HL-60 (cell line): ENCODE data around the gene E2F3.
A peak's percentile ranks its signal among the peaks of the same experiment; 100 is the strongest.

ENCODE experiments used
- DNase-seq, 2 experiments: peaks; one replicate each; pipeline ENCODE4 v3.0.0-alpha.2; 2010 to 2020; ENCODE audit warnings: low read depth in 1 of 2, low spot score in 1 of 2
- H3K27ac ChIP-seq: fragments of 250-450 bp; sonication (Bioruptor Pico); replicated peaks from 2 replicates; pipeline ENCODE4 v1.5.1; 2020; ENCODE audit warnings: mild to moderate bottlenecking, moderate library complexity
- H3K27me3 ChIP-seq: fragments of 250-450 bp; sonication (Bioruptor Pico); 2 replicates; pipeline ENCODE4 v1.5.1; 2021; ENCODE audit warnings: mild to moderate bottlenecking, moderate library complexity; ENCODE audit not compliant: insufficient read depth, poor library complexity, severe bottlenecking
- H3K4me3 ChIP-seq: replicated peaks from 2 replicates; pipeline ENCODE4 v1.5.1; 2011; ENCODE audit warnings: mild to moderate bottlenecking, control low read depth, low read length; ENCODE audit not compliant: insufficient read depth
- CTCF ChIP-seq: IDR thresholded peaks from one replicate; pipeline ENCODE4 v1.5.1; 2011; ENCODE audit warnings: low read length, control low read depth, inconsistent platforms; ENCODE audit not compliant: insufficient read depth
- GABPA ChIP-seq: IDR thresholded peaks from 2 replicates; pipeline ENCODE4 v1.6.1; 2012; ENCODE audit warnings: low read depth
- POLR2AphosphoS5 ChIP-seq: IDR thresholded peaks from 2 replicates; pipeline ENCODE4 v1.6.1; 2012; ENCODE audit warnings: low read depth
- REST ChIP-seq: IDR thresholded peaks from 2 replicates; pipeline ENCODE4 v1.6.1; 2012; ENCODE audit warnings: low read depth; ENCODE audit not compliant: insufficient replicate concordance
- SPI1 ChIP-seq: IDR thresholded peaks from 2 replicates; pipeline ENCODE4 v1.6.1; 2012; ENCODE audit warnings: low read depth, mild to moderate bottlenecking, borderline replicate concordance

Gene E2F3

GRCh38 chr6:20481281-20481680 is 79.6 kb downstream of the E2F3 start:
- no peaks in the 10 kb centered on the region for H3K27me3 ChIP-seq
- no peak for DNase-seq
- H3K27ac ChIP-seq: no peak overlapping the region
- TF ChIP-seq CTCF (no peak), GABPA (no peak), POLR2AphosphoS5 (no peak), REST (no peak)
- no peak overlapping the region for H3K4me3 ChIP-seq

- peak; percentile 73 to 75 for DNase-seq
- TF ChIP-seq REST: no peak
- no peak for TF ChIP-seq POLR2AphosphoS5
- no peak for TF ChIP-seq CTCF
- peak; percentile 56; the same call in 1 of the 2 replicates for TF ChIP-seq SPI1
- TF ChIP-seq GABPA: no peak
- H3K27ac ChIP-seq: peak overlapping the region; percentile 53
- H3K4me3 ChIP-seq: no peak overlapping the region
- no peaks in the 10 kb centered on the region for H3K27me3 ChIP-seq
Measured at GRCh38 chr6:20483887-20484497, 82.3 kb downstream of the E2F3 start.

GRCh38 chr6:20486641-20487040 is 85.0 kb downstream of the E2F3 start:
- Histone ChIP-seq H3K27ac (no peak overlapping the region), H3K27me3 (no peaks in the 10 kb centered on the region), H3K4me3 (no peak overlapping the region)
- no peak for DNase-seq
- TF ChIP-seq CTCF (no peak), REST (no peak), POLR2AphosphoS5 (no peak), SPI1 (no peak), GABPA (no peak)
